Measurements from ENCODE around the gene CD109.
A peak's percentile ranks its signal among the peaks of the same experiment; 100 is the strongest.
"Not testable (repeated sequence)": the region's sequence is repeated elsewhere in the genome, so short reads cannot be mapped to it uniquely, and the experiment has no call there.

The CD109 gene

DNA sequence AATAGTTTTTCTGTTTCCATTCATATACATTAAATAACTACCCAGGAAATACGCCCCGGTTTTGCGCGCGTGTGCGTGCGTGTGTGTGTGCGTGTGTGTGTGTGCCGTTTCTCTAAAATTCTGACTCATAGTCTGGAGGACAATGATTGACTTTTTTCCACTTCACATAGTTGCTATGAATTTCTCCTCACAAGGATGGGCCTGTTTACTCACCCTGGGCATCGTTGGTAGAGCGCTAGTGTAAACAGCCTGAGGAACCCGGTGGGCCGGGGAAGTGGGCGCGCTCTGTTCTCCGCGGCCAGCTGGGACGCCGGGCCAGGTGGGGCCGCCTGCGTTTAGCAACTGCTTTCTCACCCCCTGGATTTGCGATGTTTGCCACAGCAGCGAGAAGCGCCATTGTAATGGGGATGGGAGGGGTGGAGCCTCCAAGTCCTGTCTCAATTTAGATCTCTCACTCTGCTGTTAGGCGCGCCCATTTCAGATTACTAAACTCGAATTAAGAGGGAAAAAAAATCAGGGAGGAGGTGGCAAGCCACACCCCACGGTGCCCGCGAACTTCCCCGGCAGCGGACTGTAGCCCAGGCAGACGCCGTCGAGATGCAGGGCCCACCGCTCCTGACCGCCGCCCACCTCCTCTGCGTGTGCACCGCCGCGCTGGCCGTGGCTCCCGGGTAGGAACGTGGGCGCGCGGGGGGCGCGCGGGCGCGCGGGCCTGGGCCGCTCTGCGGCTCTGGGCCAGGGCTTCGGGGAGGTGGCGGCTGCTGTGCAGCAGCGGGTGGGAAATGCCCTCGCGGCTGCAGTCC, at the start of gene CD109:
Gene CD109 (plus strand): TSS at position 585 of the 803 bp plus-strand sequence. CDS start 13 bp downstream, at position 598.
- DNase-seq (ENCODE audit: low spot score): peak; percentile 57

DNA sequence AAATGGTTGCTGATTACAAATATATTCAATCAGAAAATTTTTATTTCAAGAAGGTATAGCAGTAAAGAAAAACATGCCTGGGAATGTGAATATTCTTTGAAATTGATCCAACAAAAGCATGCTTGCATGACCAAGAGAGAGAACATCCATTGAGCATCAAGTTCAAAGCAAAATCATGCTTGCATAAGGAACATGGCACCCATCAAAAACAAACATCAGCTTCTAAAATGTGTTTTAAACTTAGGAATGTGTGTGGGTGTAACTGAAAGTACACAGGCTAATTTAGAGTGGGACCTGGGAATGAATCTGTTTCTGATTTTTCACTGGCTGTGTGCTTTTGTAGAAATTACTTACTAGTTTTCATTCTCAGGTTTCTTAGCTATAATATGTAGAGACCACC, 47.8 kb upstream of the CD109 start:
- no peak for DNase-seq (ENCODE audit: low spot score)

DNA sequence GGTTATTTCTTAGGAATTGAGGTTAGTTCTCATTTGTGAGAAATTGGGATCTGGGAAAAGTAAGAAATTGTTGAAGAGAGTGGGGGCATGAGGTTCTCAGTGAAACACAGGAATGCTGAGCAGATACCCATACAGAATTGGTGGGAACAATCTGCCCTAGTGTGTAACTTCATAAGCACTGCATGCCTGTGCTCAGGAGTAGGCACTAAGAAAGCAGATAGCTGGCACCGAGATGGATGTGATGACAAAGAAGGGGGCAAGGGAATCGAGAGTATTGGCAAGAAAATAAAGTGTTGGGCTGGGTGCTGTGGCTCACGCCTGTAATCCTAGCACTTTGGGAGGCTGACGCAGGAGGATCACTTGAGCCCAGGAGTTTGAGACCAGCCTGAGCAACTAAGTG, 46.2 kb upstream of the CD109 start:
- no peak for DNase-seq (ENCODE audit: low spot score)

DNA sequence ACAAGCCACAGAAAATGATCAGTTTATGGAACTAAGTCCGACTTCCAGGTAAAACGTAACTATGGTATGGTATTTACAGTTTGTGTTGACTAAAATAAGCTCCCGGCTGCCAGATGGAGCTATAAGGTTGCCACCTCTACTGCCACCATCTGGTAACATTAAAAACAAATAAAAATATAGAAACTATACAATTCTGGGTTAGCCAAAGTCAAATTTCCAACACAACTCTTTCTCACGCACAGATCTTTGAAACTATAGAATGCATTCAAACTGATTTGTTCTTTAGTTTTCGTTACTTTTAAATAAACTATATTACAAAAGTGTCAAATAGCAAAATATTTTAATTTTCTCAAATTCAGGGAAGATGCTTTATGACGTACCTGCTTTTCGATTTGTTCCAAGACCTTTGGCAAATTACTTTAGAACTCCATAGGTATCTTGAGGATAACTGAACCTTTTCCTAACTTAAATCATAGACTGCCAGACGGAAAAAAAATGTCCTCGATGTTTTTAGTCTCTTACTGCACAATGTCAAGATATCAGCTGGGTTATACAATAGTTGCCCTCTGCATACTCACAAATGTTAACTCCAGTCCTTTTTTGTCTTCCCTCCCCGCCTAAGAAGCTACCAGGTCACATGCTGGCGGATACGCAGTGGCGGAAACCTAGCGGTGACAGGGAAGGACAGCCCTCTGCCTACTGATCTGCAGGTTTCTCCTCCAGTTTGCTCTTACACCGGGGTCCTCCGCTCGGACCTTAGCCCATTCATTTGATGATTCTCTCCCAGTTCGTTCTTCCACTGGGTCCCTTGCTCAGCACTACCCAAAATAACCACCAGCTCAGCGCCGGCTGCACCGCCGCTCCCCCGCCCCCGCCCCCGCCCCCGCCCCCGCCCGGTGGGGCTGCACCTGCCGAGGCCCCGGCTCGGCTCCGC, 43.1 kb upstream of the CD109 start:
- peak; percentile 64 for DNase-seq (ENCODE audit: low spot score)

DNA sequence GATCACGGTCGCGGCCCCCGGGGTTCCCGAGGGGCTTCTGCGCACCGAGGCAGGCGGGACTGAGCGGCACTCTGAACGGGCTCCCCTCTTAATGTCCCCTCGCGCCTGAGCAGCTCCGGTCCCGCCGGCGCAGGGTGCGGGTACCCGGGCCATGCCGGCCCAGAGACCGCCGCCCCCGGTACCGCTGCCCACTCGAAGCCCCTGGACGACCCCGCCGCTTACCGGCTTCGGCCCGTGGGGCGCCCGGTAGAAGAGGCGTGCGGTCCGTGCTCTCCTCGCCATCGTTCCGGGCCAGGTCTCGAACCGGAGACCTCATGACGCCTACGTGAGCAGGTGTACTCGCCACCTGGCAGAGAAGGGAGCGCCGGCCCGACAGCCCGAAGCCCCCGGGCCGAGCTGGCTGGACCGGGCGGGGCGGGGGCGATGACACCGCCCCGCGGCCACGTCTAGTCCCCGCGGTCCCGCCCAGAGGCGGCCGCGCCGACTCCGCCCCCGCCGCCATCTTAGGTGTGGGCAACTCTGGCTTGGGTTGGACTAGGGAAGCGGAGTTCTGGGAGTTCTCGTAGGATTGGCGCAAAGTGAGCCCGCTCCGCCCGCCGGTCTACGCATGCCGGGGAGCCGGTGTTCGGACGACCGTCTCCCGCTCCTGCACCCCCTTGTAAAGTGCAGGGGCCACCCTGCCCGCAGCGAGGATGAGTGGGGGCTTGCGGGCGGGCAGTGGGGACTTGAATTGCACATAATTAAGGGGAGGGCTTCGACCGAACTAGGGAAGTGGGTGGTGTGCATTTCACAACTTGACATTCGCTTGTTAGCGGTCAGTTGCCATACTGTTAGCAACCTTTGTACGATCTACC, 42.2 kb upstream of the CD109 start, which contains the start of gene SLC17A5:
Gene SLC17A5 (minus strand): TSS at position 422 of the 854 bp plus-strand sequence. CDS start 106 bp downstream, at position 316.
- DNase-seq (ENCODE audit: low spot score): peak; percentile 94

DNA sequence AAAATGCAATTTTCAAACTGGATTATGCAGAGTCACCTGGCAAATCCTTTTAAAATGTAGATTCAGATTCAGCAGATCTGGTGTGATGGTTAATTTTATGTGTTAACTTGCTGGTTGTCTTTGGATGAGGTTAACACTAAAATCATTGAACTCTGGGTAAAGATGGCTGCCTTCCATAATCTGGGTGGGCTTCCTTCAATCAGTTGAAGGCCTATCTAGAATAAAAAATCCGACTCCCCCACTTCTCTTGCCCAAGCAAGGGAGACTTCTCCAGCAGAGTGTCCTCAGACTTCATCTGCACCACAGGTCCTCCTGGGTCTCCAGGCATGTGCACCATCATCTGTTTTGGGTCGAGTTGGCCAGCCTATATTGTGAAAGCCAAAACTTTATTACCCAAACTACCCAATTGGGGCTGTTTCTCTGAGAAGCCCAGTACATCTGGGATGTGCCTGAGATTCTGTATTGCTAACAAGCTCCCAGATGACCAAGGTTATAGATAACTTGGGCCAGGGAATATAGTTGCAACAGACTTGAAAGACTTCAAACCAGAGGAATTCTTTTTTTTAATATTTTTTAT, 40.6 kb upstream of the CD109 start:
- DNase-seq (ENCODE audit: low spot score): no peak

DNA sequence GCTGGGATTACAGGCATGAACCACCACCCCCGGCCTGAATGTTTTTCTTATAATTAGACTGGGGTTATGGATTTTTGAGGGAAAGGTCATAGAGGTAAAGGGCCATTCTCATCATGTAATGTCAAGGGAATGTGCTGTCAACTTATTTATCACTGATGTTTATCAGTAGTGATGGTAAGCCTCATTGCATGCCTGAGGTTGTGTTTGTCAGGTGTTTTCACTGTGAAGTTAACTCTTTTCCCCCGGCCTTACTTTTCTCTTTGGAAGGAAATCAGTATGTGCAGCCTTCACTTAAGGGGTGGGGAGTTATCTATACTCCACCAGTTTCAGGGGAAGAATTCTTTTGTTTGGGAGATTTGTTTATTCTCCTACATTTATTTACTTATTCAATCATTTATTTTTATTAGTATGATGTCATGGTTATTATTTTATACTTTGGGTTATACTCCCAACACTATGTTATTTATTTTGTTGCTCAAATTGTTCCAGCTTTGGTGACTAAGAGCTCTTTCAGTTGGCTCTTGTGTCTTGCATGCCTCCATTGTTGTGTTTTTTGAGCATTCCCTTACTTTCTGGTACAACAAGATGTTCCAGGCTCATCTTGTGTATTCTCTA, 39.4 kb upstream of the CD109 start:
- DNase-seq (ENCODE audit: low spot score): no peak

DNA sequence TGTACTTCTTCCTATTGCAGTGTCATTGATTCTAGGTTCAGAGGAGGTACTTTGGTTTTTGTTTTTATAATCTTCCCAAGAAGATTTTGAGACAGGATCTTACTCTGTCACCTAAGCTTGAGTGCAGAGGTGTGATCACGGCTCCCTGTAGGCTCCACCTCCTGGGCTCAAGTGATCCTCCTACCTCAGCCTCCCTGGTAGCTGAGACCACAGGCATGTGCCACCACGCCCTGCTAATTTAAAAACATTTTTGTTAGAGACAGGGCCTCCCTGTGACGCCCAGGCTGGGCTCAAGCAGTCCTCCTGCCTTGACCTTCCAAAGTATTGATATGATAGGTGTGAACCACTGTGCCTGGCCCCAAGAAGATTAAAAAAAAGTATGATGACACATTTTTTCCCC, 38.8 kb upstream of the CD109 start:
- DNase-seq (ENCODE audit: low spot score): peak; percentile 38

DNA sequence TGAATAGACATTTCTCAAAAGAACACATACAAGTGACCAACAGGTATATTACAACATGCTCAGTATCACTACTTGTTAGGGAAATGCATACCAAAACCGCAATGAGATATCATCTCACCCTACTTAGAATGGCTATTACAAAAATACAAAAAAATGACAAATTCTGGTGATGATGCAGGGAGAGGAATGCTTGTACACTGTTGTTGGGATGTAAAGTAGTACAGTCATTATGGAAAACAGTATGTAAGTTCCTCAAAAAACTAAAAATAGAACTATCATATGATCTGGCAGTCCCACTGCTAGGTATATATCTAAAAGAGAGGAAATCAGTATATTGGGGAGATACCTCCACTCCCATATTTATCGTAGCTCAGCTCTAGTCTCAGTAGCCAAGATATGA, 31.3 kb upstream of the CD109 start:
- DNase-seq (ENCODE audit: low spot score): no peak

DNA sequence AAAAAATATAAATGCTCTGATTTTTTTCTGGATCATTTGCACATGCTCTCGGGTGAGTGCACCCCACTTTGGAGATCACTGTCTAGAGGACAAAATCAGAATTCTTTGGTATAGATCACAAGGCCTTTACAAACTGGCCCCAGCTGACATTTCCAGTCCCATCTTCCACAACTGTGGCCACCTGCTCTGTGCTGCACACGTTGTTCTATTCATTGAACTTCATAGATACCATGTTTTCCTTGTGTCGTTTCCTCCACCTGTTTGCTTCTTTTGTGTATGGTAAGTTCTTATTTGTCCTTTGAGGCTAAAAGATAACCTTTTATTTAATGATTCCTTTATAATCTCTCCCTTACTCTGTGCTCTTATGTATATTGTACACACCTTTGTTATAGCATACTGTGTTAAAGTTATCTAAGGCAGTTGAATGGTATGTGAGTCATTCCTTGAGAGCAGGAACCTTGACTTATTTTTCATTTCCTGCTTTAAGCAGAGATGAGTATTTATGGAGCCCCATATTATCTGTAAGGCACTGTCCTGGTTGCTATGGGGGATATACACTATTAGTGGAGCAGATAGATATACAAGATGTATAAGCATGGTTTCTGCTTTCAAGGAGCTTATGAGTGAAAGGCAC, 30.2 kb upstream of the CD109 start:
- DNase-seq (ENCODE audit: low spot score): peak; percentile 57

DNA sequence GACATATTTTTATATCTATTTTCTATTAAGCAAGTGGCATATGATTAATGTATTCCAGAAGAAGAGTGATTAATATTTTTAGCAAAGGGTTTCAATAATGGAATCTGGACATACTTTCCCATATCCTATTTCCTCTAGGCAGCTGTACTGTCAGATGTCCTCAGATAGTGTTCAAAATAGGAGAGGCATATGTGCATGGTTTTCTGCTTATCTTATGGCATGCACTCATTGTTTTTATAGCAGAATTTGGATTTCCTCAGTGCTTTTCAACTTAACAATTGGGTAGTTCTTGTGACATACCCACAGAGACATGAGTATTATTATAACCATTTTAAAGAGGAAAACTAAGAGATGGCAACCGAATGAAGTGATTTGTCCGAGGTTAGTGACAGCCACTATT, 29.6 kb upstream of the CD109 start:
- DNase-seq (ENCODE audit: low spot score): no peak

DNA sequence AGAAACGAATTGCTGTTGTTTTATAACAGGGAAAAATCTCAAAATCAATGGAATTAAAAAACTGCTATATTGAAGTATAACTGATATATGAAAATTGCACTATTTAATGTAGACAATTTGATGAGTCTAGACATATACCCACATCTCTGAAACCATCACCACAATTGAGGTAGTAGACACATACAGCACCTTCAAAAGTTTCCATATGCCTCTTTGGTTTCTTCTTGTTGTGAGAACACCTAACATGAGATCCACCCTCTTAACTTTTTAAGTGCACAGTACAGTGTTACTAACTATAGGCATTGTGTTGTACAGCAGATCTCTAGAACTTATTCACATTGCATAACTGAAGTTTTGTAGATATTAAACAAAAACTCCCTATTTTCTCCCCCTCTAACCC, 28.2 kb upstream of the CD109 start:
- no peak for DNase-seq (ENCODE audit: low spot score)

DNA sequence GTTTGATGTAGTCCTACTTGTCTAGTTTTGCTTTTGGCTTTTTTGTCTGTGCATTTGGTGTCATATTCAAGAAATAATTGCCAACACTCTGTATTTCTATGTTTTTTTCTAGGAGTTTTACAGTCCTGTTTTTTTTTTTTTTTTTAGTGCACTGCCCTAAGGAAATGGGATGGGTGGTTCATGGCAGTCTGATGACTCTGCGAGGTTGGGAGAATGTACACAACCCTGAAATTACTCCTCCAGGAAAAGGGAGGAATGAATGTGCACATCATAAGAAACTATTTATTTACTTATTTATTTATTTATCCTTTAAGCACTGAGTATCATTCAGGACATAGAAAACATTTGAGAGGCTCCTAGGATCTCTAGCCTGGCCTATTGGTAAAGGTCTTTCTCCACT, 27.0 kb upstream of the CD109 start:
- no peak for DNase-seq (ENCODE audit: low spot score)

DNA sequence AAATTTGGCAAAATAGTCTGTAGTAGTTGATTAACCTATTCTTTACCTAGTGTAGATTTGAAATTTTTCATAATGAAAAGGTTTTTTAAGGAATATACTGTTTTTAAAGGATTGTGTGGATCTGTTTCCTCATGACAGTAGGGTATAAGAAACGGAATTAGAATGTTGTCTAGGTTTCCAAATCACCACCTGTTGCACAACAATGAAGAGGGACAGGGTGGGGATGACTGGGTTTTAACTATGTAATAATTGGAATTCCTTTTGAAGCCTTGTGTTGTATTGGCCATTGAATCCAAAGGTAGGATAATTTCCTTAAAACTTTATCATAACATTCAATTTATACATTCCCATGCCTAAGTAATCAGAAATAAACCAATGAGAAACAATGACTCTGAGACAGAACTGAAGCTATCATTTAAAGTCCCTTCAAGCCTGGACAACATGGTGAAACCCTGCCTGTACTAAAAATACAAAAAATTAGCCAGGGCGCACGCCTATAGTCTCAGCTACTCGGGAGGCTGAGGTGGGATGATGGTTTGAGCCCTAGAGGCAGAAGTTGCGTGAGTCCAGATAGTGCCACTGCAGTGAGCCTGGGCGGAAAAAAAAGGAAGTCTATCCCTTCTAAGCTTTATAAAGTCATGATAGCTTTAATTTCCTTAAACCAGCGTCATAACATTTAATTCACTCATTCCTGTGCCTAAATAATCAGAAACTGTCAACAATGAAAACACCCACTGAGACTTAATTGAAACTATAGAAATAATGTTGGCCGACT, 23.9 kb upstream of the CD109 start:
- no peak for DNase-seq (ENCODE audit: low spot score)

DNA sequence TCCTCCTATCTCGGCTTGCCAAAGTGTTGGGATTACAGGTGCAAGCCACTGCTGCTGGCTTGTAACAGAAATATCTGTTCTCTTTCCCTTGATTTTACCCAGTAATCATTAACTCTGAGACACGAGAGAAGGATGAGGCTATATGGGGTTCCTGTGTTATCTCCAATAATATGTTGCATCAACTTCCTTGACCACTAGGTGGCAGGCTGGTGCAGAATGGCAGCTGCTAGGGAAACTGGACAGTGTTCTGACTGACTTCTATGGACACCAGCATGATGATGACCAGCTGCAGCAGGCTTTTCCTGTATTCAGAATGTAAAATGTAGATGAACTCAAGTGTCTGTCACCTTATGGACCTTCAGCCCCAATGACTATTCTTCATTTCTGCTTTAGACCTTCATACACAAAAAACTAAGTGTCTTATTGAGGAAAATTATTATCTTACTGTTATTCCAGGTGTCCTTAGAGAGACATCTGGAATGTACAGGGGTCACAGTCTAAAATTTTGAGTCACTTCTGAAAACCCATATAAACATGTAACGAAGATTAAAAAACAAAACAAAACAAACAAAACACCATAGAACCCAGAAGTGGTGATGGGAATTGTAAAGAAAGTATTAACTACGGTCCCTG, 20.4 kb upstream of the CD109 start:
- peak; percentile 75 for DNase-seq (ENCODE audit: low spot score)

DNA sequence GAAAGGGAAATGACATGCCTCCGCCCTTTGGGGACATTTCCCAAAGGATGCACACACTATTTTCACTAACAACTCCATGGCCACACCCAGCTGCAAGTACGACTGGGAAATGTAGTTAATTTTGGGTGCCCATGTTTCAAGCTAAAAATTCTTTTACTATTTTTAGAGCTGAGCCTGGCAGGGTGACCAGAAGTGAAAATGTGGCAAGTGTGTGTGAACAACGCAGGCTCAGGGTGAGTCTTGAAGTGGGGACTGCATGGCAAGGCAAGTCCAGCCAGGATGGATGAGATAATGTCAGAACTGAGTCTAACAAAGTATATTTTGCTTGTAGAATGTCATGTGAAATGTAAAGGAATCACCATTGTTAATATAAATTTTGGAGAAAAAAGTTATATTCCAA, 17.0 kb upstream of the CD109 start:
- no peak for DNase-seq (ENCODE audit: low spot score)

DNA sequence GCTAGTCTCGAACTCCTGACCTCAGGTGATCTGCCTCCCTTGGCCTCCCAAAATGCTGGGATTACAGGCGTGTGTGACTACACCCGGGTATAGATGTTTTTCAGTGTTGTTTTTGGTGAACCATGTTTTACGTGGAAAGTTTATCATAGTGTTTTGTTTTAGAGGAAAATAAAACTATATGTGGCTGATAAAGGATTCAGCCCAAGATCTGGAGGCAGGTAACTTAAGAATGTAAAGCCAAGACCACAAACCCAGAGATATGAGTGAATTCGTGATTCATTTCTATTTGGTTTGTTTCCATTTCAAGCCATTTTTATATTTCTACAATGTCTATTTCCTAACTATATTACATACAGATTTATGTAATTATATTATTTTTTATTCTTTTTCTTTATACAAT, 16.2 kb upstream of the CD109 start:
- not testable (repeated sequence) for DNase-seq (ENCODE audit: low spot score)

DNA sequence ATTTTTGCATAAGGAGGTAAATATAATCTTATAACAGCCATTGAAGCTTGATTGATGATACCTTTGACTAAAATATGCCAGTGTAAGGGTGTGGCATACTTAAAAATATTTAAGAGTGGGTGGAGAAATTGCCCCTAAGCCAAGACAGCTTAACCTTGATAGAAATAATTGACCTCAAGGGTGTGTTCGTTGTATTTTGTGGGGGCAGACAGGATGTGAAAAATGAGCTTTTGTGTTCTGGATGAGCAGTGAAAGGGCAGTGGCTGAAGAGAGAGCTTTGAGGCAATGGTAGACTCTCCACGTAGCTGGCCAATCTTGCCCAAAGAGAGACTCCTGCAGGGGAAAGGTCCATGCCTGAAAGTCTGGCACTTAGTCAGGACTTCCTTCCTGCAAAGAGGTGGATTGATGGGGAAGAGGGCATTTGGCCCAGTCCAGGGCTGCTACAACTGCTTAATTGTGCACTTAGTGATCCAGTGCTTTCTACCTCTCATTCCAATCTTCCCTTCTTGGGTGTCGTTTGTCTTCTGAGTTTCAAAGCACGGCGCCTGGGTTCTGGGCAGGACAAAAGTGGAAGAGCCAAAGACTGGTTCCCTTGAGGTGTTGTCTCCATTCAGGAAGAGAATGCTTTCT, 15.6 kb upstream of the CD109 start:
- no peak for DNase-seq (ENCODE audit: low spot score)

DNA sequence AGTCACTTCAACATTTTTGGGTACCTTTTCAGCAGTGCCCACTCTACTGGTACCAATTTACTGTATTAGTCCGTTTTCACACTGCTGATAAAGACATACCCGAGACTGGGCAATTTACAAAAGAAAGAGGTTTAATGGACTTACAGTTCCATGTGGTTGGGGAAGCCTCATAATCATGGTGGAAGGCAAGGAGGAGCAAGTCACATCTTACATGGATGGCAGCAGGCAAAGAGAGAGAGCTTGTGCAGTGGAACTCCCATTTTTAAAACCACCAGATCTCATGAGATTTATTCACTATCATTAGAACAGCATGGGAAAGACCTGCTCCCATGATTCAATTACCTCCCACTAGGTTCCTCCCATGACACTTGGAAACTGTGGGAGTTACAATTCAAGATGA, 12.4 kb upstream of the CD109 start:
- DNase-seq (ENCODE audit: low spot score): not testable (repeated sequence)

Data from LoVo (cell line).